Activated CD8-positive, alpha-beta memory T cell treated with anti-CD3 and anti-CD28 coated beads, Interleukin-2, amount 50 U/mL, for 48 hours (primary cell): ENCODE measurements around the gene GPR157.
"Not testable (repeated sequence)": the region's sequence is repeated elsewhere in the genome, so short reads cannot be mapped to it uniquely, and the experiment has no call there.

ENCODE experiments used
- DNase-seq: peaks from one replicate; pipeline ENCODE4 v3.0.0-alpha.2; 2020

GPR157 gene

GRCh38 chr1:9128520-9129265, at the start of gene GPR157:
Gene GPR157, minus strand, starts transcription at chr1:9129102. Its CDS starts 75 bp downstream, at chr1:9129027.
- peak; percentile 92 for DNase-seq

DNA sequence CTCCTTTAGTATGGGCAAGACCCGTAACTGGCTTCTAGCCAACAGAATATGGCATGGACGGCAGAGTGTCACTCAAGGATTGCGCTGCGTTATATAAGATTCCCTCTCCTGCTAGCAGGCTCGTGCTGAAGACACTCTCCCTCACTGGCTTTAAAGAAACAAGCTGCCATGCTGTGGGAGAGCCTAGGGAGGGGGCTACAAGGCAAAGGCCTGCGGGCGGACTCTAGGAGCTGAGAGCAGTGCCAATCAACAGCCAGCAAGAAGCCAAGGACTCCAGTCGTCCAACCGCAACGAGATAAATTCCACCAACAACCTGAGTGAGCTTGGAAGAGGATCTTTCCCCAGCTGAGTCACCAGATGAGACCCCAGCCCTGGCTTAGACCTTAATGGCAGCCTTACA, 45.9 kb upstream of the GPR157 start:
- no peak for DNase-seq

DNA sequence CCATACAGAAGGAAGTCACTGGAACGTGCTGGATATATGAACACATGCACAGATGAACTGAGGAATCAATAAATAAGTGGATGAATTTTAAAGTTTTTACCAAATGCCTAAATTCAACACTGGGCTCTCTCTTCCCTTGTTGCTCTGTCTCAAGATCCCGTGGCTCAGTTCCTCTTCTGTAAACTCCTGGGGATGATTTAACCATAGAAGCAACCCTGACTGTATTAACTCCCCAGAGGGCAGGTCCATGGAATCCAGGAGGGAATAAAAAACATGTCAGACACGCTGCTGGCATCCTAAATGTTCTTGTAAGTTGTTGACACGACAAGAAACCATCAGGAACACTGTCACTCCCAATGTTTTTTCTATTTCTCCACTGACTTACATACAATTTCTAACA, 45.3 kb upstream of the GPR157 start:
- no peak for DNase-seq

DNA sequence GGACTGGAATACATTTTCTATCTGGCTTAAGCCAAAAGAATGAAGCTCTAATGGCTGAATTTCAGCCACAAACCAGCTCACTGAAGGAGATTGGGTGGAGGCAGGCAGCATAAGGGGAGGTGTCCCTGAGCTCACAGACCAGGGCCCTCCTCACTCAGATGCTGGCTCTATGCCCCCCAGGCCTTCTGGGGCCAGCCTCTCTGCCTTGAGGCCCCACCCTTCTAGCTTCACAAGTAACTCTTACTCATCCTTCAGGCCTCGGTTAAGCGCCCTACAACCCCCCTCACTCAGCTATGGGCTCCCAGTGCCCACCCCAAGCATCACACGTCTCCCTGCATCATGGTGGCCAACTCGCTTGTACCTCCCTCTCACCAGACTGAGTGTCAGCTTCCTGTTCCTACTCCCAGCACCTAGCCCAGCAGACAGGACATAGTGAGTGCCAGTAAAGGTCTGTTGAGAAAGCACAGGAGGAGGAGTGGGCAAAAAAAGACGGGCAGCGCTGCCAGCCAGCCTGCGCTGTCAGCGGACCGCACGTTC, 40.8 kb upstream of the GPR157 start:
- DNase-seq: no peak

GRCh38 chr1:9167638-9168037, 38.7 kb upstream of the GPR157 start:
- no peak for DNase-seq

- no peak for DNase-seq
Measured at GRCh38 chr1:9166289-9167235, 37.7 kb upstream of the GPR157 start.

GRCh38 chr1:9165396-9165795, 36.5 kb upstream of the GPR157 start:
- DNase-seq: no peak

- no peak for DNase-seq
Measured at GRCh38 chr1:9164919-9165318, 36.0 kb upstream of the GPR157 start.

DNA sequence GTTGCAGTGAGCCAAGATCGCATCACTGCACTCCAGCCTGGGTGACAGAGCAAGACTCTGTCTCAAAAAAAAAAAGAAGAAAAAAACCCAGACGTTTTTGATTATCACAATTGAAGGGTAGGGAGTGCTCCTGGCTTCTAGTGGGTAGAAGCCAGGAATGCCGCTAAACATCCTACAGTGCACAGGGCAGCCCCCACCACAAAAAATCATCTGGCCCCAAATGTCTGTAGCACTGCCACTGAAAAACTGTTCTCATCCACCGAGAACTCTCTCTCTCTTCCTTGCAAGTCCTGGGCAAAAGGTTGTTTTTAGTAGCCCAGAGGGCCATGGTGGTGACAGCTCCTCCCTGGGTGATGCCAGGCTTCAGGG, 35.6 kb upstream of the GPR157 start:
- no peak for DNase-seq

- DNase-seq: no peak
Measured at GRCh38 chr1:9161963-9162362, 33.1 kb upstream of the GPR157 start.

- DNase-seq: no peak
Measured at GRCh38 chr1:9161342-9161741, 32.4 kb upstream of the GPR157 start.

DNA sequence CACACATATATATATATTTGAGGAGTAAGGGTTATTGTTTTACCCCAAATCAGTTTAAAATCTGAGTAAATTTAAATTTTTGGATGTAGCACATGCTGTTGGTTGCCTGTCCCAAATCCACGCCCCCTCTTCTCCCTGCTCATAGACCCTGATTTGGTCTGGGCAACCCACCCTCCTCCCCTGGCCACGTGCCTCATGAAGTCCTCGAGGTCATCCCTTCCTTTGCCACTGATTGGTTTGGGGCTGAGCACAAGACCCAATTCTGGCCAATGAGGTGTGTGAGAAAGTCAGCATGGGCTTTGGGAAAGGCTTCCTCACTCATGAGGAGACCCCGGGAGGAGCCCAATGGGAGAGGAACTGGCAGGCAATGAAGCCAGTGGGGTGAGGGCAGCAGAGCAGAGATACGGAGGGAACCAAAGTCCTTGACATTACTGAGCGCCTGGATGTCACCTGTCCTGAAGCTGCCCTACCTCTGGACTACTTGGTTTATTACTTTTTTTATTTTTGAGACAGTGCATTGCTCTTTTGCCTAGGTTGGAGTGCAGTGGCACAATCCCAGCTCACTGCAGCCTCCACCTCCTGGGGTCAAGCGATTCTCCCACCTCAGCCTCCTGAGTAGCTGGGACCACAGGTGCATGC, 31.3 kb upstream of the GPR157 start:
- DNase-seq: no peak

- no peak for DNase-seq
Measured at GRCh38 chr1:9155879-9156278, 27.0 kb upstream of the GPR157 start.

- DNase-seq: not testable (repeated sequence)
Measured at GRCh38 chr1:9155405-9155804, 26.5 kb upstream of the GPR157 start.

GRCh38 chr1:9153152-9153551, 24.2 kb upstream of the GPR157 start:
- no peak for DNase-seq

DNA sequence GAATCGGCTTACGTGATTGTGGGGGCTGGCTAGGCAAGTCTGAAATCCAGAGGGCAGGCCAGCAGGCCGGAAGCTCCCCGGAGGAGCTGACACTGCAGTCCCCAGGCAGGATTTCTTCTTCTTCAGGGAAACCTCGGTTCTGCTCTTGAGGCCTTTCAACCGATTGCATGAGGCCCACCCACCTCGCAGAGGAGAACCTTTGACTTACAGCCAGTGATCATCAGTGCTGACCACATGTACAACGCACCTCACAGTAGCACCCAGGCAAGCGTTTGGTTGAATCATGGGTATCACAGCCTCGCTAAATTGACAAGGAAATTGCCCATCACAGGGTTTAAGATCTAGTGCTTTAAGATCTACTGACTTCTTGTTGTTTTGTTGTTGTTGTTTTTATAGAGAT, 23.6 kb upstream of the GPR157 start:
- no peak for DNase-seq

- DNase-seq: no peak
Measured at GRCh38 chr1:9151328-9151860, 22.5 kb upstream of the GPR157 start.

GRCh38 chr1:9150582-9151327, 21.9 kb upstream of the GPR157 start:
- no peak for DNase-seq

DNA sequence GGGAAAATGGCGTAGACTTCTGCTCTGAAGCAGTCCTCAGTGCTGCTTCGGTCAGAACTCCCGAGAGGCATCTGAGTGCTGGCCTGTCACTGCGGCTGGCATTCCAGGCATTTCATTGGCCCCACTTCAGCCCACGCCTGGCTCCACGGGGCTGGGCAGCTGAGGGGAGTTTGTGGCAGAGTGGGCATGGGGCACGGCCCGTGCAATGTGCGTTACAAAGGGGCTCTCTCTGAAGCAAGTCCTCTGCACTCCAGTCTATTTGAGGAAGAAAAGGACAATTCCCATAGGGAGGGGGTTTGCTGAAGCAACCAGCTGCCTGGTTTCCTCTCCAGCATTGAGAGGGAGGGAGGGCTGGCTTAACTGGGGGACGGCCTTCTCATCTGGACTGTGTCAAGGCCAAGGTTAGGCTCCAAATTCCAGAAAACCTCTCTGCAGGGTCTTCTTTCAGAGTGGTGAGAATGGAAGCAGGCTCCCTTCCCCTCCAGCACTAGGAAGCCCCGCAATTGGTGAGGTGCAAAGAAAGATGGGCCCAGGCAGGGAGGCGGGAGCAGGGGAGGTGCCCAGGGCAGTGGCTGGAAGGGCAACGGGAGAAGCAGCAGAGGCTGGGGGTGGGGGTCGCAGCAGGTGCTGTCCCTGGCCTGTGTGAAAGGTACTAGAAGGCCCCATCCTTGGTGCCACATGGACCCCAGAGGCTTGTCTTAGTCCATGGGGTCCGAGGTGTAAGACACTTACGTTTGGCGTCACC, 21.1 kb upstream of the GPR157 start:
- no peak for DNase-seq

GRCh38 chr1:9149151-9149550, 20.2 kb upstream of the GPR157 start:
- no peak for DNase-seq

DNA sequence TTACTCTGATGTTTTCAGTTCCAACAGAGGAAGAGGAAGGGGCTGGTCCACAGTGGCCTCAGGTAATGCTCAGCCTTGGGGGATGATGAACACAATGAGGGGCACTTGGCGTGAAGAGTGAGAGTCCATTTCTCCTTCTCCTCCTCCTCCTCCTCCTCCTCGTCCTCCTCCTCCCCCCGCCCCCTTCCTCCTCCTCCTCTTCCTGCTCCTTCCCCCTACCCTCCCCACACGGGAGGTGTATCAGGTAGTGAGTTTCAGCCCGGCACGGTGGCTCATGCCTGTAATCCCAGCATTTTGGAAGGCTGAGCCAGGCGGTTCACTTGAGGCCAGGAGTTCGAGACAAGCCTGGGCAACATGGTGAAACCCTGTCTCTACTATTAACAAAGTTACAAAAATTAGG, 17.3 kb upstream of the GPR157 start:
- DNase-seq: no peak

- DNase-seq: no peak
Measured at GRCh38 chr1:9145714-9146113, 16.8 kb upstream of the GPR157 start.
